HCT116 (cell line): ENCODE results near the gene ZNF446.
"Not testable (repeated sequence)": the region's sequence is repeated elsewhere in the genome, so short reads cannot be mapped to it uniquely, and the experiment has no call there.

Source experiments
- CBX3 ChIP-seq: IDR thresholded peaks from 2 replicates; pipeline ENCODE4 v1.6.1; 2012; ENCODE audit warnings: low read depth
- EZH2 ChIP-seq: fragments of 200-600 bp; sonication (generic); IDR thresholded peaks from 2 replicates; pipeline ENCODE4 v1.6.1; 2017; ENCODE audit warnings: antibody characterized with exemption, mixed run types
- POLR2A ChIP-seq: IDR thresholded peaks from 2 replicates; pipeline ENCODE4 v1.7.0; 2011; ENCODE audit warnings: borderline replicate concordance; ENCODE audit not compliant: insufficient read depth, insufficient read length; ENCODE audit errors: extremely low read depth
- RAD21 ChIP-seq: IDR thresholded peaks from 2 replicates; pipeline ENCODE4 v1.6.1; 2012; ENCODE audit warnings: low read depth, mild to moderate bottlenecking
- YY1 ChIP-seq: IDR thresholded peaks from 2 replicates; pipeline ENCODE4 v1.6.1; 2011; ENCODE audit warnings: low read length, low read depth, moderate library complexity, mild to moderate bottlenecking; ENCODE audit not compliant: insufficient replicate concordance; ENCODE audit errors: extremely low read depth
- TF ChIP-seq, protein P1 (sequence below), 3 experiments: fragments of 200-600 bp in 1 of 3; sonication (generic) in 1 of 3; IDR thresholded peaks in 2 of 3; conservative IDR thresholded peaks in 1 of 3; 2 replicates each; pipeline ENCODE4 v1.5.1; 2012 to 2017; ENCODE audit warnings: low read depth in 2 of 3, low read length in 2 of 3, antibody characterized with exemption in 1 of 3, borderline replicate concordance in 1 of 3, control low read depth in 1 of 3, mild to moderate bottlenecking in 1 of 3, mixed read lengths in 1 of 3, mixed run types in 1 of 3, moderate library complexity in 1 of 3; ENCODE audit not compliant: insufficient read depth in 1 of 3
- TF ChIP-seq, protein P2 (sequence below): IDR thresholded peaks from 2 replicates; pipeline ENCODE4 v1.6.1; 2011; ENCODE audit warnings: mild to moderate bottlenecking, low read length, moderate library complexity; ENCODE audit not compliant: insufficient replicate concordance; ENCODE audit errors: extremely low read depth

DNA sequence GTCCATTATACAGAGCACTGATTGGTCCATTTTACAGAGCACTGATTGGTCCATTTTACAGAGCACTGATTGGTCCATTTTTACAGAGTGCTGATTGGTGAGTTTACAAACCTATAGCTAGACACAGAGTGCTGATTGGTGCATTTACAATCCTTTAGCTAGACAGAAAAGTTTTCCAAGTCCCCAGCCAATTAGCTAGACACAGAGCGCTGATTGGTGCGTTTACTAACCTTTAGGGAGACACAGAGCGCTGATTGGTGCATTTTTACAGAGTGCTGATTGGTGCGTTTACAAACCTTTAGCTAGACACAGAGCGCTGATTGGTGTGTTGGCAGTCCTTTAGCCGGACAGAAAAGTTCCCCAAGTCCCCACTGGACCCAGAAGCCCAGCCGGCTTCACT, 33.2 kb upstream of the ZNF446 start:
- TF ChIP-seq, protein P1, sequence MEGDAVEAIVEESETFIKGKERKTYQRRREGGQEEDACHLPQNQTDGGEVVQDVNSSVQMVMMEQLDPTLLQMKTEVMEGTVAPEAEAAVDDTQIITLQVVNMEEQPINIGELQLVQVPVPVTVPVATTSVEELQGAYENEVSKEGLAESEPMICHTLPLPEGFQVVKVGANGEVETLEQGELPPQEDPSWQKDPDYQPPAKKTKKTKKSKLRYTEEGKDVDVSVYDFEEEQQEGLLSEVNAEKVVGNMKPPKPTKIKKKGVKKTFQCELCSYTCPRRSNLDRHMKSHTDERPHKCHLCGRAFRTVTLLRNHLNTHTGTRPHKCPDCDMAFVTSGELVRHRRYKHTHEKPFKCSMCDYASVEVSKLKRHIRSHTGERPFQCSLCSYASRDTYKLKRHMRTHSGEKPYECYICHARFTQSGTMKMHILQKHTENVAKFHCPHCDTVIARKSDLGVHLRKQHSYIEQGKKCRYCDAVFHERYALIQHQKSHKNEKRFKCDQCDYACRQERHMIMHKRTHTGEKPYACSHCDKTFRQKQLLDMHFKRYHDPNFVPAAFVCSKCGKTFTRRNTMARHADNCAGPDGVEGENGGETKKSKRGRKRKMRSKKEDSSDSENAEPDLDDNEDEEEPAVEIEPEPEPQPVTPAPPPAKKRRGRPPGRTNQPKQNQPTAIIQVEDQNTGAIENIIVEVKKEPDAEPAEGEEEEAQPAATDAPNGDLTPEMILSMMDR (IDR thresholded peaks at IDR 0.05 in 2 of 3, conservative IDR thresholded peaks at IDR 0.05 in 1 of 3; ENCODE audit: borderline replicate concordance in 1 of 3, insufficient read depth in 1 of 3, low read depth in 2 of 3, low read length in 2 of 3) = not testable (repeated sequence)
- TF ChIP-seq, protein P2, sequence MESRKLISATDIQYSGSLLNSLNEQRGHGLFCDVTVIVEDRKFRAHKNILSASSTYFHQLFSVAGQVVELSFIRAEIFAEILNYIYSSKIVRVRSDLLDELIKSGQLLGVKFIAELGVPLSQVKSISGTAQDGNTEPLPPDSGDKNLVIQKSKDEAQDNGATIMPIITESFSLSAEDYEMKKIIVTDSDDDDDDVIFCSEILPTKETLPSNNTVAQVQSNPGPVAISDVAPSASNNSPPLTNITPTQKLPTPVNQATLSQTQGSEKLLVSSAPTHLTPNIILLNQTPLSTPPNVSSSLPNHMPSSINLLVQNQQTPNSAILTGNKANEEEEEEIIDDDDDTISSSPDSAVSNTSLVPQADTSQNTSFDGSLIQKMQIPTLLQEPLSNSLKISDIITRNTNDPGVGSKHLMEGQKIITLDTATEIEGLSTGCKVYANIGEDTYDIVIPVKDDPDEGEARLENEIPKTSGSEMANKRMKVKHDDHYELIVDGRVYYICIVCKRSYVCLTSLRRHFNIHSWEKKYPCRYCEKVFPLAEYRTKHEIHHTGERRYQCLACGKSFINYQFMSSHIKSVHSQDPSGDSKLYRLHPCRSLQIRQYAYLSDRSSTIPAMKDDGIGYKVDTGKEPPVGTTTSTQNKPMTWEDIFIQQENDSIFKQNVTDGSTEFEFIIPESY = not testable (repeated sequence)
- not testable (repeated sequence) for TF ChIP-seq RAD21, POLR2A, YY1, EZH2, CBX3
